ENCODE data around the gene BID. TPM values are rescaled to one million over a fixed set of nuclear protein-coding genes. Genes with fewer than 3 reads are reported as not detected.

The BID gene
- total RNA-seq, 1 experiment from 2014 or later, result 23.2 TPM

- WGBS (ENCODE audit: extremely low coverage, insufficient read length, low lambda C conversion rate), result no CpG with 5 or more reads among the region's 23 CpGs
- Histone ChIP-seq H3K27ac (ENCODE audit: insufficient read length, low read depth, low read length) (no peak overlapping the region), H4K91ac (ENCODE audit: insufficient read length, low read depth, low read length) (no peak overlapping the region)
These were observed 23.7 kb upstream of the BID start for GRCh38 chr22:17797721-17798559.

More at GRCh38 chr22:17797721-17798559, 23.7 kb upstream of the BID start:
- H3K18ac ChIP-seq (ENCODE audit: insufficient read length, low read depth, low read length), result no peak overlapping the region
- H2AK5ac ChIP-seq (ENCODE audit: insufficient read length, low read length), result no peak overlapping the region
- no peak overlapping the region for H3K9ac ChIP-seq (ENCODE audit: extremely low read depth, insufficient read length, low read length)
- H2BK20ac ChIP-seq (ENCODE audit: low read depth, low read length, poor library complexity, severe bottlenecking), result no peak overlapping the region
- no peaks in the 10 kb centered on the region for H3K4me1 Mint-ChIP-seq
- no peak overlapping the region for H2AFZ ChIP-seq (ENCODE audit: low read length)
- no peaks in the 10 kb centered on the region for H4K20me1 ChIP-seq (ENCODE audit: control insufficient read depth, insufficient read depth, insufficient read length)
- no peak for DNase-seq
- H3K36me3 Mint-ChIP-seq (ENCODE audit: insufficient read depth in 1 of 3, low read depth in 3 of 3), result no peaks in the 10 kb centered on the region
- H3K23ac ChIP-seq (ENCODE audit: insufficient read length, low read depth, low read length), result no peak overlapping the region
- H3K56ac ChIP-seq (ENCODE audit: insufficient read length, low read depth, low read length), result no peak overlapping the region
- no peak overlapping the region for H3T11ph ChIP-seq (ENCODE audit: low read length)
- no peaks in the 10 kb centered on the region for H3K23me2 ChIP-seq (ENCODE audit: insufficient read length, low read depth, low read length, poor library complexity, severe bottlenecking)
- no peak overlapping the region for H2BK12ac ChIP-seq (ENCODE audit: insufficient read length, low read depth, low read length)
- H3K4me3 Mint-ChIP-seq, result no peak overlapping the region
- H3K27me3 ChIP-seq (ENCODE audit: insufficient read depth, low read length), result no peaks in the 10 kb centered on the region
- no peak overlapping the region for H3K4ac ChIP-seq (ENCODE audit: low read depth, low read length)
- no peaks in the 10 kb centered on the region for H3K27me3 Mint-ChIP-seq (ENCODE audit: low read depth)
- no peak overlapping the region for H2BK15ac ChIP-seq (ENCODE audit: low read depth, low read length)
- H3K14ac ChIP-seq (ENCODE audit: insufficient read depth, low read length), result peak overlapping the region; percentile 40; the same call in 1 of the 2 replicates
- no peak overlapping the region for H2BK120ac ChIP-seq (ENCODE audit: low read depth, low read length, poor library complexity, severe bottlenecking)
- H3K9me3 Mint-ChIP-seq, result no peaks in the 10 kb centered on the region
- no peaks in the 10 kb centered on the region for H3K9me3 ChIP-seq (ENCODE audit: control insufficient read depth, low read depth, low read length)
- no peak overlapping the region for H4K5ac ChIP-seq (ENCODE audit: insufficient read length, low read depth, low read length)
- TF ChIP-seq, protein P1, sequence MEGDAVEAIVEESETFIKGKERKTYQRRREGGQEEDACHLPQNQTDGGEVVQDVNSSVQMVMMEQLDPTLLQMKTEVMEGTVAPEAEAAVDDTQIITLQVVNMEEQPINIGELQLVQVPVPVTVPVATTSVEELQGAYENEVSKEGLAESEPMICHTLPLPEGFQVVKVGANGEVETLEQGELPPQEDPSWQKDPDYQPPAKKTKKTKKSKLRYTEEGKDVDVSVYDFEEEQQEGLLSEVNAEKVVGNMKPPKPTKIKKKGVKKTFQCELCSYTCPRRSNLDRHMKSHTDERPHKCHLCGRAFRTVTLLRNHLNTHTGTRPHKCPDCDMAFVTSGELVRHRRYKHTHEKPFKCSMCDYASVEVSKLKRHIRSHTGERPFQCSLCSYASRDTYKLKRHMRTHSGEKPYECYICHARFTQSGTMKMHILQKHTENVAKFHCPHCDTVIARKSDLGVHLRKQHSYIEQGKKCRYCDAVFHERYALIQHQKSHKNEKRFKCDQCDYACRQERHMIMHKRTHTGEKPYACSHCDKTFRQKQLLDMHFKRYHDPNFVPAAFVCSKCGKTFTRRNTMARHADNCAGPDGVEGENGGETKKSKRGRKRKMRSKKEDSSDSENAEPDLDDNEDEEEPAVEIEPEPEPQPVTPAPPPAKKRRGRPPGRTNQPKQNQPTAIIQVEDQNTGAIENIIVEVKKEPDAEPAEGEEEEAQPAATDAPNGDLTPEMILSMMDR (conservative IDR thresholded peaks at IDR 0.05), result no peak
- no peak overlapping the region for H3K4me2 ChIP-seq (ENCODE audit: insufficient read depth, insufficient read length, low read length)
- no peak overlapping the region for H4K8ac ChIP-seq (replicated peaks; ENCODE audit: insufficient read length, low read depth, low read length)
- no peaks in the 10 kb centered on the region for H3K4me1 ChIP-seq (ENCODE audit: insufficient read depth, low read length)
- H3K27ac Mint-ChIP-seq, result no peak overlapping the region; a peak in 1 of 7 replicates
- no peaks in the 10 kb centered on the region for H3K79me1 ChIP-seq (ENCODE audit: insufficient read depth, low read depth, low read length, poor library complexity, severe bottlenecking)
- no peaks in the 10 kb centered on the region for H3K79me2 ChIP-seq (ENCODE audit: insufficient read depth, low read length)
- no peak overlapping the region for H2BK5ac ChIP-seq (ENCODE audit: insufficient read length, low read length)

All from H9 (cell line).